HepG2 (cell line): ENCODE results near the gene ZNF385B. TPM values are rescaled to one million over a fixed set of nuclear protein-coding genes. Genes with fewer than 3 reads are reported as not detected.

Source experiments
- ZBTB21 ChIP-seq: sonication (generic); formaldehyde crosslinking; IDR thresholded peaks from 2 replicates; pipeline ENCODE4 v1.4.0; 2020; ENCODE audit warnings: missing genetic modification reagents
- ZNF142 ChIP-seq: sonication (generic); formaldehyde crosslinking; IDR thresholded peaks from 2 replicates; pipeline ENCODE4 v1.4.0; 2020; ENCODE audit warnings: missing genetic modification reagents
- ZNF20 ChIP-seq: sonication (generic); formaldehyde crosslinking; IDR thresholded peaks from 2 replicates; pipeline ENCODE4 v1.4.0; 2020; ENCODE audit warnings: mild to moderate bottlenecking, moderate library complexity, missing genetic modification reagents
- ZNF572 ChIP-seq: sonication (generic); formaldehyde crosslinking; IDR thresholded peaks from 2 replicates; pipeline ENCODE4 v1.5.1; 2020; ENCODE audit warnings: mild to moderate bottlenecking, missing genetic modification reagents
- ZNF747 ChIP-seq: sonication (generic); formaldehyde crosslinking; IDR thresholded peaks from 2 replicates; pipeline ENCODE4 v1.8.1; 2023; ENCODE audit warnings: missing genetic modification reagents, mild to moderate bottlenecking, borderline replicate concordance
- ZZZ3 ChIP-seq: sonication (generic); formaldehyde crosslinking; IDR thresholded peaks from 2 replicates; pipeline ENCODE4 v1.4.0; 2020; ENCODE audit warnings: missing genetic modification reagents, mild to moderate bottlenecking, borderline replicate concordance
- microRNA counts: library from miRNA; unstranded; fragments of <30 nt; microRNA quantifications from one replicate; lab custom pipeline; 2015
- microRNA-seq: library from miRNA; unstranded; fragments of <30 nt; microRNA quantifications from one replicate; pipeline ENCODE4, GENCODE V29; 2020
- polyA plus RNA-seq, 8 experiments: library from polyadenylated mRNA; depleted of rRNA in 3 of 8; stranded (reverse) in 7 of 8; unstranded in 1 of 8; fragments of >200 nt; fragmentation: Illumina TruSeq in 4 of 8; extraction: Trizol in 4 of 8; gene quantifications; 2 replicates each; pipeline versions ENCODE4 v1.2.1 to v1.2.3, GENCODE V29; 2011 to 2016; ENCODE audit warnings: low read depth in 4 of 8, missing spikeins in 1 of 8, mixed read lengths in 1 of 8; ENCODE audit not compliant: insufficient read depth in 1 of 8
- small RNA-seq, 3 experiments: library from RNA; depleted of rRNA; stranded (forward); fragments of <200 nt; gene quantifications; one replicate each; pipeline ENCODE3, GENCODE V24; 2012; ENCODE audit warnings: low read depth in 2 of 3, low replicate concordance in 1 of 3; ENCODE audit not compliant: insufficient read length in 3 of 3, insufficient read depth in 2 of 3
- total RNA-seq, 5 experiments: library from RNA; depleted of rRNA; stranded (reverse); fragments of >200 nt; fragmentation: Illumina TruSeq; extraction: Trizol; gene quantifications; 2 replicates each; pipeline ENCODE4 v1.2.3, GENCODE V29; 2016; ENCODE audit warnings: low read depth in 1 of 5

ZNF385B gene
- total and polyA plus RNA-seq, 2 of the 13 experiments (the other 11 are each of a cell fraction or from before 2014, with no cell fraction given), result 3.3 to 6.7 TPM

- no peak for TF ChIP-seq ZNF142 (CRISPR knock-in tag)
- TF ChIP-seq ZNF572 (CRISPR knock-in tag), result no peak
- TF ChIP-seq ZZZ3, result no peak
- no peak for TF ChIP-seq ZNF747
- TF ChIP-seq ZBTB21 (CRISPR knock-in tag), result no peak
- TF ChIP-seq ZNF20 (CRISPR knock-in tag), result no peak
These were observed 467.9 kb downstream of the ZNF385B start (continued) for GRCh38 chr2:179393481-179393880.

MicroRNA genes within 50 kb of the gene (microRNA counts, 767-probe panel; counts per million panel counts)
- microRNA hsa-miR-1258 (lab: Ali Mortazavi, UCI), result not detected

Small RNAs within 50 kb of the gene (microRNA-seq; reads per million reads assigned to microRNA genes)
- not detected for gene MIR1258

Small RNAs within 50 kb of the gene (small RNA-seq; reads per million reads assigned to genes)
- 0 reads per million in 3 experiments for gene MIR1258

Other genes starting within 250 kb of the ZNF385B start
- 29.2 and 52.2 TPM in 2 replicates for gene CWC22, start 145.7 kb upstream of the ZNF385B start, total RNA-seq (2016; rRNA removed; fragmentation: Illumina TruSeq; extraction: Trizol)
- 4.9 and 5.7 TPM in 2 replicates for gene CWC22, start 145.7 kb upstream of the ZNF385B start, polyA plus RNA-seq (2011; rRNA removed)